ENCODE data around the gene SCO2. TPM values are rescaled to one million over a fixed set of nuclear protein-coding genes. Genes with fewer than 3 reads are reported as not detected.

The SCO2 gene, protein sequence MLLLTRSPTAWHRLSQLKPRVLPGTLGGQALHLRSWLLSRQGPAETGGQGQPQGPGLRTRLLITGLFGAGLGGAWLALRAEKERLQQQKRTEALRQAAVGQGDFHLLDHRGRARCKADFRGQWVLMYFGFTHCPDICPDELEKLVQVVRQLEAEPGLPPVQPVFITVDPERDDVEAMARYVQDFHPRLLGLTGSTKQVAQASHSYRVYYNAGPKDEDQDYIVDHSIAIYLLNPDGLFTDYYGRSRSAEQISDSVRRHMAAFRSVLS
- 1.2 TPM in 1 of 2 replicates, not detected in the other for total RNA-seq (2014; rRNA removed; shearing (Covaris generic))

DNA sequence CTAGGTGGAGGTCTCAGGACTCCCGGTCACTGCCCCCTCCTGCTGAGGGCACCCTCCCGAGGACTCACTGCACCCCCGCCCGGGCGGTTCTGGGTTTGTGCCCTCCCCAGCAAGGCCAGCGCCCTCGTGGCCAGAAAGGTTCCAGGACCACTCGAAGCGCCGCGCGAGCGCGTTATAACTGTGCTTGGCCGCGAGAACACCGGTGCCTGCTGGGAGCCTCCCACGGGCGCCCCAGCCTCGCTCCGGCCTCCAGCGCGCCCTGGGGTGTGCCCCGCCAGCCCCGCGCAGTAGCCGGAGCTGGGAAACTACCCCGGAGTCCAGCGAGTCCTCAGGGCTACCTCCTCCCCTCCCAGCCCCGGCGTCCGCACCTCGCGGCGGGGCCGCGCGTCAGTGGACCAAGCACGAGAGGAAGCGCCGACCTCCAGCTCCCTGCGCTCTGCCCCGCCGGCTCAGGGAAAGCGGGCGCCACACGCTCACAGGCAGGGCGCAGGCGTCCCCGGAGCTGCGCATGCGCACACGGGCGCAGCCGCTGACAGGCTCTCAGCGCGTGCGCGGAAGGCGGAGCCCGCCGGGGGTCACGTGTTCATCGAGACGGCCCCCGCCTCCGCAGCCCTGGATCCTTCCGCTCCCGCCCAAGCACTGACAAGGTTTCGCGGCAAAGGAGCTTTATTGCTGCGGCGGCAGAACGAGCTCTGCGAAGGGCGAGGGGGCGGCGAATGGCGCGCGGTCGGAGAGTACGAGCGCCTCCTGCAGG is at the start of gene SCO2:
SCO2 (minus strand) TSS at position 495 of the 754 bp plus-strand sequence. CDS start 1,187 bp downstream, outside the sequence.
- Histone ChIP-seq H3K4me3 (ENCODE audit: insufficient read depth, low read depth, low read length) (peak within 1 kb of the TSS; percentile 86), H3K36me3 (replicated peaks; ENCODE audit: control insufficient read depth, insufficient read depth, low read length) (peaks cover 5% of the 10 kb centered on the region), H3K27me3 (ENCODE audit: control insufficient read depth, insufficient read depth, low read length) (peaks cover 35% of the 10 kb centered on the region)

DNA sequence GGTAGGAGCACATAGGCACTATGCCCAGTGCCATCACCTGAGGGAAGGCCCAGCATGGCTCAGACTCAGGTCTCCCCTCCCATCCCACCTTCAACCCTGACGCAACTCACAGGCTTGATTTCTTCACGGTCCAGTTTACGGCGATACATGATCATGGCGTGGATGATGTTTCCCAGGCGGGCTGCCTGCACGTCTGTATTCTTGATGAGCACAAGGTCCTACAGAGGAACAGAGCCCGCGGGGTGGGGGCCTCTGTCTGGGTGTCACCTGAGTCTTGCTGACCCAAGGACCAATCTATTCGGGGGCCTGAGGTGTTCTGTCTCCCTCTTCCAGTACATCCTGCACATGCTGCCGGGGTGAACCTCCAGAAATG is 49.0 kb upstream of the SCO2 start:
- DNase-seq: peak; percentile 32
- H3K36me3 ChIP-seq (replicated peaks; ENCODE audit: control insufficient read depth, insufficient read depth, low read length): no peaks in the 10 kb centered on the region; the same call in 1 of the 2 replicates
- no peaks in the 10 kb centered on the region for H3K27me3 ChIP-seq (ENCODE audit: control insufficient read depth, insufficient read depth, low read length)
- no peak overlapping the region for H3K4me3 ChIP-seq (ENCODE audit: insufficient read depth, low read depth, low read length)

More for the DNA sequence above, at the start of gene SCO2:
- DNase-seq: peak; percentile 100

DNA sequence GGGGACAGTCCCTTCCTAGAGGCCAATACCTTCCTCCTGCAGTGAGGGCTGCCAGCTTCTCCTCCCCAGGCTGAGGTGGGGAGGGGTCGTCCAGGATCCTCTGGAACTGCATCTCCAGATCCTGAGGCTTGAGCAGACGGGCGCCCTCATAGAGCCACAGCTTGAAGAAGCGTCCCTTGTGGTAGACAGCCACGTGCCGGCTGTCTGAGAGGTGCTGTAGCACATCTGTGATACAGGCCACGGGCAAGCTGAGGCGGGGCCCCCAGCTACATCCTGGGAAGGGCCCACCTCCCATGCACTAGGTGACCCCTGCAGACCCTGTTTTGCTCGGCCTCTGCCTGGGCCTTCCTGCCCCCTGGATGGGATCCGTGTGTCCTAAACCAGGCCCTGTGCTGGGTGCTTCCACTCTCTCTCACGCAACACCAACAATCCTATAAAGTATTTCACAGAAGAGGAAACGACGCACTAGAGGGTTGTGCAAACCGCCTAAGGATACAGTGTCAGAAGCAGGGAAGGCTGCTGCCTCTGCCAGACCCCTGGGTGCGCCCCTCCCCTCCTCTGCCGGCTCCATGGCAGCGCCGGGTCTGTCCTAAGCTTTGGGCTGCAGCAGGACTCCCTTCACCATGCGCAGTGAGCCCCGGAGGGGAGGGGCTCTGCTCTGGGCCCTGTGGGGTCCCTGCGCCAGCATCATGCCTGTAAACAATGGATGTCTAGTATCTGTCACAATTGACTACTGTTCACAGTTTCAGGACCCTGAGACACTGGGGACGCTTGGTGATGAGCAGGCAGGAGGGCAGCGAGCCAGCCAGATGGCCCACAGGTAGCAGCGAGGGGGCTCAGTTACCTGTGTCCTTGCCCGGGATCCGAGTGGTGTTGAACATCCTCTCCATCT is 48.3 kb upstream of the SCO2 start:
- H3K4me3 ChIP-seq (ENCODE audit: insufficient read depth, low read depth, low read length): no peak overlapping the region
- H3K27me3 ChIP-seq (ENCODE audit: control insufficient read depth, insufficient read depth, low read length): no peaks in the 10 kb centered on the region
- DNase-seq: peak; percentile 46
- H3K36me3 ChIP-seq (replicated peaks; ENCODE audit: control insufficient read depth, insufficient read depth, low read length): no peaks in the 10 kb centered on the region; the same call in 1 of the 2 replicates

DNA sequence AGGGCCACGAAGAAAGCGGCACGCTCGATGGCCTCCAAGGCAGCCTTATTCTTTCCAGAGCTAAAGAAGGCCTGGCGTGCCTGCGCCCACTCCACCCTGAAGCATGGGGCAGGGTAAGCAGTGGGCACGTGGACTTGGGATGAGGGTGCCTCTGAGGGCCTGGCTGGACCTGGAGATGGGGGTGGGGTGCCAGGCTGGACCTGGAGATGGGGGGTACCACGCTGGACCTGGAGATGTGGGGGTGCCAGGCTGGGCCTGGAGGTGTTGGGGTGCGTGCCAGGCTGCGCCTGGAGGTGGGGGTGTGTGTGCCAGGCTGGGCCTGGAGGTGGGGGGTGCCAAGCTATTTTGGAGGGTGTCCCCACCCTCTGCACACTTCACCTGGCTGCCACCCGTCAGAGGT is 47.6 kb upstream of the SCO2 start:
- Histone ChIP-seq H3K27me3 (ENCODE audit: control insufficient read depth, insufficient read depth, low read length) (no peaks in the 10 kb centered on the region), H3K4me3 (ENCODE audit: insufficient read depth, low read depth, low read length) (no peak overlapping the region), H3K36me3 (replicated peaks; ENCODE audit: control insufficient read depth, insufficient read depth, low read length) (no peaks in the 10 kb centered on the region; the same call in 1 of the 2 replicates)
- DNase-seq: peak; percentile 36

DNA sequence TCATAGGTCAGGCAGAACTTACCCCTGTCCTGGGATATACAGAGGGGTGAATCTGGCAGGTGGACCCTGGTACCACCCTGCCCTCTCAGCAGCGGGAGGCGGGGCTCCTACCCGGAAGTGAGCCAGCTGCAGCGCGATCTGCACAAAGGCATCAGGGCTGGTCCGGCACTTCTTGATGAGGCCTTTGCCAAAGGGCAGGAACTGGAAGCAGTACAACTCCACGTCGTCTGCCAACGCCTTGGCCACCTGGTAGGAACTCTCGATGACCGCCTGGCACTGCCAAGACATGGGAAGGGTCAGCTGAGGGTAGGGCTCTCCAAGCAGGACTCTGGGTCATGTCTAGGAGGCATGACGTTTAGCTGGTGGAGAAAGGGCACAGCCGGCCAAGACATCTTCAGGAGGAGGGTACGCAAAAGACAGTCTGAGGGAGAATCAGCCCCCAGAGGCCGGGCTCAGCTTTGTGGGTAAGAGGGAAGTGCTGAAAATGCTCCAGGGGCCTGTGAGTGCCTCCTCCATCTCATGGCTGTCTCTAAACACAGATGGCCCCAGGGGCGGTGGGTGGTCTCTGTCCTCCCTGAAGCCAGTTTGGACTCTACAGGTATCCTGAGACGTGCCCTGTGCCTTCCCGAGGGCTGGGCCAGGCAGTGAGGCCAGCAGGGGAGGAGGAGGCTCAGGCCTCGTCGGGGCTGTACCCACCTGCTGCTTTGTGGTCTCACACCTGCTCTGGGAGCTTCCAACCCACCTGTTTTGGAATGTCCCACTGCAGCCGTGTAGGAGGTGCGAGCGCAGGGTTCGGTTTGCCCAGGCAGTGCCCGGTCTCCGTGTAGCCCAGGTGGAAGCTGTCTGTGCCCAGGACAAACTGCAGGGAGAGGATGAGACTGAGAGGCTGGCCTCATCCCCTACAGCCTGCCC is 46.1 kb upstream of the SCO2 start:
- no peaks in the 10 kb centered on the region; the same call in 1 of the 2 replicates for H3K36me3 ChIP-seq (replicated peaks; ENCODE audit: control insufficient read depth, insufficient read depth, low read length)
- peak; percentile 40 for DNase-seq
- no peak overlapping the region for H3K4me3 ChIP-seq (ENCODE audit: insufficient read depth, low read depth, low read length)
- no peaks in the 10 kb centered on the region for H3K27me3 ChIP-seq (ENCODE audit: control insufficient read depth, insufficient read depth, low read length)

DNA sequence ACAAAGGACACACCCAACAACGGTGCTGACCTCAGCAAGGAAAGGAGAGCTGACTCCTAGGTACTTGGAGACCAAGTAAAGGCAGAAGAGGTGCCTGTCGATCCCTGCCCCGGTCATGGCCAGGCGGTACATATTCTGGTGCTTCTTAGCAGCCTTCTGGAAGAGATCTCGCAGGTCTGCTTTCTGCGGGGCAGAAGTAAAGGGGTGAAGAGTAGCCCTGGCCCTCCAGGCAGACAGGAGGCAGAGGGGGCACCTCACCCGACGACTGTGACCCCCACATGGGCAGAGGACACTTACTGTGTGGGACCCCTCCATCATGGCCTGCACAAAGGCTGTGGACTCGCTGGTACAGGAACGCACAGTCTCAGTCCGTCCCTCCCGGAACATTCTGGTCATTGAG is 45.5 kb upstream of the SCO2 start:
- no peaks in the 10 kb centered on the region; the same call in 1 of the 2 replicates for H3K36me3 ChIP-seq (replicated peaks; ENCODE audit: control insufficient read depth, insufficient read depth, low read length)
- peak; percentile 39 for DNase-seq

DNA sequence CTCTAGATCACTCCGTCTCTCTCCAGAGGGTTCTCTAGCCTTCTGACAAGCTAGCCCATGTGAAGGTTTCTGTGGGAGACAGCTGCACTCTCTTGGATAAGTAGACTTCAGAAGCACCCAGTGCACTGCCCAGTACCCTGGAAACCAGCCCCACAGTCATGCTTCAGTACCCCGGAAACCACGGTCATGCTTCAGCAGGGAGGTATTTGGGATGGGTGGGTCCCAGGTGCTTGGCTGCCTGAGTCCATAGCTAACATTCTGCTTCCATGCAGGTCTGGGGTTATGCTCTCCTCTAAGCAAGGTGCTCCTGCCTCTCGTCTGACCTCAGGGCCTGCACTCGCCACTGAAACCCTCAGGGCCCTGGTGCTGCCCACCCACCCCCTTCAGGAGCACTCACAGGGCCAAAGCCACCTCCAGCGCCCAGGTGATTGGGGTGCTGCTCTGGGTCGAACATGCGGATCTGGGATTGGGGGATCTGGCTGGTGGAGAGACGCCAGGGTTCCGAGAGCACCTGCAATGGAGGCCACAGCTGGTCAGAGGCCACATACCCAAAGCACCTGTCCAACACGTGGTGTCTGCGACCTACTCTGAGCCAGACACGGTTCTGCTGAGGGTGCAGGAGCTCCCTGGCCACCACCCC is 44.6 kb upstream of the SCO2 start:
- Histone ChIP-seq H3K4me3 (ENCODE audit: insufficient read depth, low read depth, low read length) (no peak overlapping the region), H3K27me3 (ENCODE audit: control insufficient read depth, insufficient read depth, low read length) (peaks cover under 1% of the 10 kb centered on the region; the same call in 1 of the 2 replicates), H3K36me3 (replicated peaks; ENCODE audit: control insufficient read depth, insufficient read depth, low read length) (no peaks in the 10 kb centered on the region; the same call in 1 of the 2 replicates)
- peak; percentile 37 for DNase-seq

More for the DNA sequence above, 45.5 kb upstream of the SCO2 start:
- no peak overlapping the region for H3K4me3 ChIP-seq (ENCODE audit: insufficient read depth, low read depth, low read length)
- H3K27me3 ChIP-seq (ENCODE audit: control insufficient read depth, insufficient read depth, low read length): no peaks in the 10 kb centered on the region

DNA sequence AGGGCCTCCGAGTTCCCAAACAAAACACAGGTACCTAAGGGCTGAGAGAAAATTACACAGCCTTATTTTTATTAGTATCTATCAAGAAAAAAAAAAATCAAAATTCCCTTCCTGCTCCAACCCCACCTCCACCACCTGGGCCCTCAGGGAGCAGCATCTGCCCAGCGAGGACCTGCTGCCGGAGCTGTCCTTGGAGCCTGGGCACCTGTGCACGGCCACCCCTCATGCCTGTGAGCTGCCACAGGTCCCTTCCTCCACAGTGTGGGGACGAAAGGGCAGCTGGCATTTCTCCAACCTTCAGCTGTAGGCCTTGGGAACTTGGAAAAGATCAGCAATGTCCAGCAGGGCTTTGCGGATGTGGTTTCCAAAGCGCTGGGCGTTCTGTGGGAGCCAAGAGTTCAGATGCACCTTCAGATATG is 43.7 kb upstream of the SCO2 start:
- peaks cover 8% of the 10 kb centered on the region; the same call in 1 of the 2 replicates for H3K27me3 ChIP-seq (ENCODE audit: control insufficient read depth, insufficient read depth, low read length)
- no peaks in the 10 kb centered on the region; the same call in 1 of the 2 replicates for H3K36me3 ChIP-seq (replicated peaks; ENCODE audit: control insufficient read depth, insufficient read depth, low read length)
- no peak overlapping the region for H3K4me3 ChIP-seq (ENCODE audit: insufficient read depth, low read depth, low read length)
- DNase-seq: peak; percentile 23

DNA sequence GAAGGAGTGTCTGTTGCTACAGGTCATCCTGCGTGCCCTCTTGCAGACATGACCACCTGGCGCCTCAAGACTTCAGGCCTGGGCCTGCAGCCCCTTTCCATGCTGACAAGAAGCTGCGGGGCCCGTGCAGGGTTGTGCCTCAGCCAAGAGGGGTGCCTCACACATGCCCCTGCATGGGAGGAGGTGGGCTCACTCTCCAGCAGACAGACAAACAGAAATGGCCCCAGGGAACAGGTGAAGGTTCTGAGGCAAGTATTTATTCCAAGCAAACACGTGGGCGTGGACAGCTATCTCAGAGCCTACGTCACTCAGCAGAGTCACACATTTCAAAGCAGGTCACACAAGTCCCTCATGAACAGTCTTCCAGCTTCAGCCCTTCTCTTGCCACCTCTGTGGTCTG is 43.2 kb upstream of the SCO2 start:
- Histone ChIP-seq H3K27me3 (ENCODE audit: control insufficient read depth, insufficient read depth, low read length) (peaks cover 10% of the 10 kb centered on the region), H3K36me3 (replicated peaks; ENCODE audit: control insufficient read depth, insufficient read depth, low read length) (no peaks in the 10 kb centered on the region; the same call in 1 of the 2 replicates), H3K4me3 (ENCODE audit: insufficient read depth, low read depth, low read length) (no peak overlapping the region)
- DNase-seq: peak; percentile 26

DNA sequence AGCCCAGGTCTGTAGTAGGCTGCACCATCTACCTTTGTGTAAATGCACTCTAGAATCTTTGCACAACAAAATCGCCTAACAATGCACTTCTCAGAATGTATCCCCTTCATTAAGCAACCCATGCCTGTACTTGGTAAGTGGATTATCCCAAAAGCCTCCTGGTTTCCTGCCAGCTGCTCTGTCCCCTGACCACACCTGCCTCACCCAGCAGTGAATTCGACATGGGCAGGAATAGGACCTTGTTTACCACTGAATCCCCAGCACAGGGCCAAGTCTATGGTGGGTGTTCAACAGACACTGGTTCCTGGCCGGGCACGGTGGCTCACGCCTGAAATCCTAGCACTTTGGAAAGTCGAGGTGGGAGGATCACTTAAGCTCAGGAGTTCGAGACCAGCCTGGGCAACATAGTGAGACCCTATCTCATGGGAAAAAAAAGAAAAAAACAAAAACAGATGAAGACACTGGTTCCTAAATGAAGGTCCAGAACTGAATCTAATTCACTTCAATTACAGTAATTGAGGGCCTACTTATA is 42.4 kb upstream of the SCO2 start:
- Histone ChIP-seq H3K36me3 (replicated peaks; ENCODE audit: control insufficient read depth, insufficient read depth, low read length) (no peaks in the 10 kb centered on the region; the same call in 1 of the 2 replicates), H3K27me3 (ENCODE audit: control insufficient read depth, insufficient read depth, low read length) (peaks cover 17% of the 10 kb centered on the region), H3K4me3 (ENCODE audit: insufficient read depth, low read depth, low read length) (no peak overlapping the region)
- peak; percentile 22 for DNase-seq

DNA sequence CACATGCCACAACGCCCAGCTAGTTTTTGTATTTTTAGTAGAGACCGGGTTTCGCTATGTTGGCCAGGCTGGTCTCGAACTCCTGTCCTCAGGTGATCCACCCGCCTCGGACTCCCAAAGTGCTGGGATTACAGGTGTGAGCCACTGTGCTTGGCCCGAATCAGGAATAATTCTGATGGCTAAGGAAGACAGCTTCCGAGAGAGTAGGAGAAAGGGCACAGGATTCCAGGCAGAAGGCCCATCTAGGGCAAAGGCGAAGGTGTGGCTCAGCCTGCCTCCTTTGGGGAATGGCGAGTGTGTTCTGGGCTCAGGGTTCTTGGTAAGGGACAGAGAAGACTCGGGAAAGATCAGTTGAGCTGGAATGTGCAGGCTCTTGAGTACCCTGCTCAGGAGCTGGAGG is 38.9 kb upstream of the SCO2 start:
- H3K27me3 ChIP-seq (ENCODE audit: control insufficient read depth, insufficient read depth, low read length): peaks cover 20% of the 10 kb centered on the region
- DNase-seq: no peak
- H3K4me3 ChIP-seq (ENCODE audit: insufficient read depth, low read depth, low read length): no peak overlapping the region
- no peaks in the 10 kb centered on the region; the same call in 1 of the 2 replicates for H3K36me3 ChIP-seq (replicated peaks; ENCODE audit: control insufficient read depth, insufficient read depth, low read length)

DNA sequence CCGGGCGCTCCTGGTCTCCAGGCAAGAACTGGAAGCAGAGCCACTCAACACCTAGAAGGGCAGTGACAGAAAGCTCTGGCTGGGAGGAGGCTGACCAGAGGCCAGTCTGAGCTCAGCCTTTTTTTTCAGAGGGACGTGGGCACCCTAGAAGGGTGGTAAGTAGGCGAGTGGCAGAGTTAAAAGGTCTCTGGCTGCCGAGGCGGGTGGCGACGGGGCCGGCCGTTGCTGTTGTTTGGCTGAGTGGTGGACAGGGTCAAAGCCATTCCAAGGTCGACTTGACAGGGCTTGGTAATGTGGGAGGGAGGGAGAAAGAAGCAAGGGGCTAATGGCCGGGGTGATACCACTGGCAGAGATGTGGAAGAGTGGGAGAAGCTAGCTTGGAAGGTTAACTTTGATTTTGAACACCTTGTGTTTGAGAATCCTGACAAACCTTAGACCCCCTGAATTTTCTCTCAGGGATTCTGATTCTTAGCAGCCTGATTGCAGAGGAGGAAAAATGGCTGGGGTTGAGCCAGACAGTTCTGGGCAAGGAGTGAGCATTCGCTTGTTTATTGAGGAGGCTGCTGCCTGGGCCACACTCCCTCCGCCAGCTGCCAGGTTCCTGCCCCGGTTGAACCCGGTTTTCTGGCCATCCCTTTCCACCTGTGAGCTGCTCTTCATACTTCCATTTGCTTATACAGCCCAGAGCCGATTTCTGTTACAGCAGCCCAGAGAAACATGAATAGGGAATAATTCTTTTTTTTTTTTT is 38.2 kb upstream of the SCO2 start:
- peaks cover 20% of the 10 kb centered on the region for H3K27me3 ChIP-seq (ENCODE audit: control insufficient read depth, insufficient read depth, low read length)
- no peaks in the 10 kb centered on the region for H3K36me3 ChIP-seq (replicated peaks; ENCODE audit: control insufficient read depth, insufficient read depth, low read length)
- H3K4me3 ChIP-seq (ENCODE audit: insufficient read depth, low read depth, low read length): peak overlapping the region; percentile 58
- peak; percentile 70 for DNase-seq
